Measurements from ENCODE around the gene BIRC5.

BIRC5 gene

GRCh38 chr17:78253946-78254672, 40.1 kb downstream of the BIRC5 start:
- peak; percentile 77 to 88 for DNase-seq (ENCODE audit: low read depth in 2 of 2)
- no peak for TF ChIP-seq CTCF (IDR thresholded peaks at IDR 0.05; ENCODE audit: low read depth, low read length)
- H3K4me3 ChIP-seq (replicated peaks in 1 of 2; ENCODE audit: low read depth in 2 of 2, low read length in 2 of 2), result peak overlapping the region; percentile 64 to 86

- TF ChIP-seq CTCF (IDR thresholded peaks at IDR 0.05; ENCODE audit: low read depth, low read length), result no peak
- H3K4me3 ChIP-seq (replicated peaks in 1 of 2; ENCODE audit: low read depth in 2 of 2, low read length in 2 of 2), result no peak overlapping the region
- DNase-seq (ENCODE audit: low read depth in 2 of 2), result no peak
Observed at GRCh38 chr17:78255029-78255656, 41.1 kb downstream of the BIRC5 start.

- H3K4me3 ChIP-seq (replicated peaks in 1 of 2; ENCODE audit: low read depth in 2 of 2, low read length in 2 of 2), result no peak overlapping the region
- DNase-seq (ENCODE audit: low read depth in 2 of 2), result no peak
- no peak for TF ChIP-seq CTCF (IDR thresholded peaks at IDR 0.05; ENCODE audit: low read depth, low read length)
Observed at GRCh38 chr17:78255953-78256706, 42.1 kb downstream of the BIRC5 start.

- DNase-seq (ENCODE audit: low read depth in 2 of 2), result peak in 1 of 2 donors; percentile 80
- no peak for TF ChIP-seq CTCF (IDR thresholded peaks at IDR 0.05; ENCODE audit: low read depth, low read length)
- H3K4me3 ChIP-seq (replicated peaks in 1 of 2; ENCODE audit: low read depth in 2 of 2, low read length in 2 of 2), result no peak overlapping the region
Observed at GRCh38 chr17:78256707-78257591, 42.9 kb downstream of the BIRC5 start.

- TF ChIP-seq CTCF (IDR thresholded peaks at IDR 0.05; ENCODE audit: low read depth, low read length), result no peak
- H3K4me3 ChIP-seq (replicated peaks in 1 of 2; ENCODE audit: low read depth in 2 of 2, low read length in 2 of 2), result no peak overlapping the region
- DNase-seq (ENCODE audit: low read depth in 2 of 2), result peak in 1 of 2 donors; percentile 87
Observed at GRCh38 chr17:78257810-78258322, 43.8 kb downstream of the BIRC5 start.
